Measurements from ENCODE around the gene GUCY2D.

Gene GUCY2D

DNA sequence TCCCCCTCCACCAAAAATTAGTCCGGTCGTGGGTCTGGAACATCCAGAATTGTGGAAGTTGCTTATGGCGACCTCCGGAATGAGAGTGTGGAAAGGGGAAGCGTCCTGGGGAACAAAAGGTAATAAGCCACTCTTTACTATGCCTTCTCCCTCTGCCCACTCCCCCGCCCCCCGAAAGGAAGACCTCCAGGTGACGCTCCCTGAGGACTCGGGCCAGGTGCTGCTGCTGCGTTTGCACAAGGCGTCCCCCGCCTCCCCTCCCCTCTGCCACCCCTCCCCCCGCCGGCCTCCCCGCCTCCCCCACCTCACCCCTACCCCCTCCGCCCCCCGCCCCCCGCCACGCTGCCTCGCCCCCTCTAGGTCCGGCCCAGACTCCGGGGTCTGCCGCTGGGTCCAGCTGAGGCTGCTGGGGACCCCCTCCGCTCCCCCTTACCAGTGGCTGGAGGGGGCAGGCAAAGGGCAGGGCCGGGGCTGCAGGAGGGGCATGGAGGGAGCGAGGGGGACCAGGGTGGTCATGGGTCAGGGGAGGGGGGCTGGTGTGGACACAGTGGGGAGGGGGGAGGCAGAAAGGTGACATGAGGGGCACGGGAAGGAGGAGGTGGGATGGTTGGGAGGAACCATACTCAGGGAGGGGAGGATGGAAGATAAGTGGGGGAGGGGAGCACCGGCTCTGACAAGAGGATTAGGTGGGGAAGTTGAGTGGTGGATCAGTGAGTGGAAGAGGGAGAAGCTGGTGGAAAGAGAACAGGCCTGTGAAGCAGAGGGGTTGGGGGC, 61.5 kb downstream of the GUCY2D start:
- no peak for DNase-seq (ENCODE audit: low read depth in 2 of 2)

DNA sequence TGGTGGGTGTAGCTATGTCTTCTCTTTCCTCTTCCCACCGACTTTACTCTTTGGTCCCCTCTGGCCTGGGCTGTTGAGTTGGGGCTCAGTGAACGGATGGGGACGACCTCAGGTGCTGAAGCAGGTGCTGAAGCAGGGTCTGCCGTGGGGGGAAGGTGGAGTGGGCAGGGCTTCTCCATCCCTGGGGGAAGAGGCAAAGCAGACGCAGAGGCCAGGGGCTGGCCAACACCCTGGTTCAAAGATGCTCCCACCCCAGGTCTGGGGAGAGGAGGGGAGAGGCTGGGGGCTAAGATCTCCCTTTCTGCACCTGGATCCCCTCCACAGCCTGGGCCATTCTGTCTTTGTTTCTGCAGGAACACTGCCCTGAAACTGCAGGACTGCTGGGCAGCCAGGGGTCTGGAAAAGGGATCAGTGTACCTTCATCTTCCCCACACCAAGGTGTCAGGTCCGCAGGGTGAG, 62.2 kb downstream of the GUCY2D start:
- no peak for DNase-seq (ENCODE audit: low read depth in 2 of 2)

DNA sequence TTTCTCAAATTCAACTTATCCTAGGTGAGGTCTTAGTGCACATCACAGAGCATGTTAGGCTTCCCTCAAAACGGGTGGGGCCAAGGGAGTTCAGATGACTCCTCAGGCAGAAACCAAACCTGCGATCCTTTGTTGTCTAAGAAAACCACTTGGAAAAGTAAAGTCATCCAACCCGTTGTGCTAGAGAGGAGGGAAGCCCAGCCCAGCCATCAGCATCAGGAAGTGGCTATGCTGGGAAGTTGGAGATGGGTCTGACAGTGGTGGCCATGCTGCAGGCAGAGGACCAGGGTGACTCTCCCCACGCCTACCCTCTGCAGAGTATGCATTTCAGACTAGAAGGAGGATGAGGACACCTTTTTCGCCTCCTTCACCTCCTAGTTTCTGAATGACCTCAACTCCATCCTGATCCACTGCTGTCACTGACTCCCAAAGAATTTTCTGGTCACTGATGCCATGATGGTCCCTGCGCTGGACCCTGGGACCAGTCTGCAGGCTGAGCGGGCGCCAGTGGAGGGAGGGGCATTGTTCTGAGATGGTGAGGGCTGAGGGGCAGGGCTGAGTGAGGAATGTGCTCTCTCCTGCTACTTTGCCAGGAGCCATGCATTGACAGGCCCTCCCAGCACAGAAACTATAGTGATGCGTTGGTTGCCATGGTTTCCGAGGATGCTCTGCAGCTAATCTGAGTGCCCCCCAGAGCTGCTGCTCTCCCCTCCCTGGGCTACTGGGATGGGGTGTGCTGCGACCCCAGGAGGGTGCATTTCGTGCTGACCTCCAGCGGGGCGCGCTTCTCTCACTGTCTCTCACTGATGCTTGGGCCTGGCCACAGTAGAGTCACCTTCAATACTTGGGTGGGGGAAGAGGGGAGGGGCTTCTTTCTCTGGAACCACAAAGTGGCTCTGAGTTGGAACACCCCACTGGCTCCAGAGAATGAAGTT, 64.7 kb downstream of the GUCY2D start:
- DNase-seq (ENCODE audit: low read depth in 2 of 2): no peak

DNA sequence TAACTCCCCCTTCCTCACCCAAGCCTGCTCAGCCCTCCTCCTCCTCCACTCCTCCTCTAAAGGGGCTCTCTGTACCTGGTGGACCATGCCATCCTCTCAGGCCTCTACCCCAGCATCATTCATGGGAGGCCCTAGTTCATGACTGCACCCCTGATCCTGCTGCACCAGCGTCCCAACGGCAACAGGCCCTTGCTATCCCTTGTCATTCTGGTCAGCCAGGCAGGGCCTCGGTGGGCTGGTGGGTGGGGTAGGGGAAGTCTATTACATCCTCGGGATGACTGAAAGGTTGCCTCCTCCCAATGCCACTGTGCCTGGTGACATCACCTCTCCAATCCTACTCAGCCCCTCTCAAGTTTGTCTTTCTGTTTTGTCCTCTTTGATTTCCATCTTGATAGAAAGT, 65.4 kb downstream of the GUCY2D start:
- no peak for DNase-seq (ENCODE audit: low read depth in 2 of 2)

DNA sequence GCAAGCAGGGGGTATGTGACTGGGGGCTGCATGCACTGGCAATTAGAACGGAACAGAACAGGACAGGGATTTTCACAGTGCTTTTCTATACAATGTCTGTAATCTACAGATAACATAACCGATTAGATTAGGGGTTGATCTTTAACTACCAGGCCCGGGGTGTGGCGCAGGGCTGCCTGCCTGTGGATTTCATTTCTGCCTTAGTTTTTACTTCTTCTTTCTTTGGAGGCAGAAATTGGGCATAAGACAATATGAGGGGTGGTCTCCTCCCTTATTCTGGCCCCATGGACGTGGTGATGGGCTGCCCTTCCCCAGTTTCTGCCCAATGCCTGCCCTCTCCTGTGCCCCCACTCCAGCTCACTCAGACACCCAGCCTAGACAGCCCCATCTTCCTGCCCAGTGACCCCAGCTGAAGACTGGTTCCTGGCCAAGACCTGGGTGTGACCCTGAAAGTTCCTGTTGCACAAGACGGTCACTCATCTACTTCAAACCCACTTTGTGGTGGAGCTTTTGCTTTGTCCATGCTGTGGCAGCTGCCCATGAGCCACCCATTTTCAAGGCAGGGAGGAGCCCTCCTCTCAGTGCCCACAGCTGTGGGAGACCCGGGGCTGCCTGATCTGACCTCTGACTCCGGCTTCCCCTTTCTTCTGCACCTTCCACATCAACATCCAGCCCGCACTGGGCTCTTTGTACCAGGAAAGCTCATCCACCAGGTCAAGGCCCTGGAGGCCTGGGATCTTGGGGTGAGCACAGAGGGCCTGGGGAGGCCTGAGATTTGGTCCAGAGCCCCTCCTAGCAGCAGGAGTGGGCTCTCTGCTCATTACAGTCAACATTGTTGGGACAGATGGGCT, 66.5 kb downstream of the GUCY2D start:
- DNase-seq (ENCODE audit: low read depth in 2 of 2): no peak

DNA sequence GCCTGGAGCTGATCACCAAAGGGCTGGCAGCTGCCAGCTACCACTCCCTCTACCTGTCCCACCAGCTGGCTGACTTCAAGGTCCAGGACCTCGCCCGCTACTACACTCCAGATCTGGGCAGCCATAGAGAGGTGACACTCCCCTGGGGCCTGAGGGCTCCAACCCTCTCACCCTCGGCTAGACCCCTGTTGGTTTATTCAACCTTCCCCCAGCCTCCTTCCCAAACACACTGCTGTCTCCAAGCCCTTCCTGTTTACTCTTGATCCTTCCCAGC, 67.1 kb downstream of the GUCY2D start:
- DNase-seq (ENCODE audit: low read depth in 2 of 2): no peak

Measured in fibroblast of skin of left biceps (primary cell).